HepG2 (cell line): ENCODE results near the gene SLC35F6. TPM values are rescaled to one million over a fixed set of nuclear protein-coding genes. Genes with fewer than 3 reads are reported as not detected.
A peak's percentile ranks its signal among the peaks of the same experiment; 100 is the strongest.

Experiments
- ATAC-seq: fragments of 200-7000 bp; cut with Tn5 transposase; 3 replicates; pipeline ENCODE4 v1.9.1; 2020; ENCODE audit warnings: mild to moderate bottlenecking, moderate library complexity
- BruUV-seq: library from RNA; stranded (reverse); fragments of 400-500 nt; replicated peaks from 2 replicates; lab custom pipeline; 2021; lab: Mats Ljungman, UMichigan
- CTCF ChIA-PET: fragments of 300-600 bp; formaldehyde crosslinking; extraction: SDS; loops from one replicate; lab custom pipeline; 2021; ENCODE audit warnings: low total read pairs, inconsistent platforms, low intra/inter-chr PET ratio; lab: Yijun Ruan, JAX
- POLR2A ChIA-PET: fragments of 350-600 bp; sonication (Branson Sonifier 250); formaldehyde crosslinking; loops from one replicate; lab custom pipeline; 2020; ENCODE audit warnings: antibody characterized with exemption, inconsistent platforms; lab: Yijun Ruan, JAX
- DNase-seq: peaks from one replicate; pipeline ENCODE4 v3.0.0-alpha.2; 2015; ENCODE audit warnings: low spot score
- FAIRE-seq: peaks from 3 replicates; lab custom pipeline; 2011; peaks lifted over from hg19 to GRCh38; lab: Jason Lieb, UNC
- H2AFZ ChIP-seq: one replicate; pipeline ENCODE4 v1.6.1; 2011; ENCODE audit warnings: low read length, inconsistent platforms
- H3K27ac ChIP-seq: fragments of 300-600 bp; 3 replicates; pipeline ENCODE4 v1.8.0; 2011; ENCODE audit warnings: mixed run types, mild to moderate bottlenecking, mixed read lengths, low read length, inconsistent platforms; ENCODE audit not compliant: insufficient read depth; ENCODE audit errors: extremely low read length
- H3K27me3 ChIP-seq, 2 experiments: fragments of 200-600 bp in 1 of 2; 2 replicates in 1 of 2; 3 replicates in 1 of 2; pipeline versions ENCODE4 v1.6.0 to v1.8.0; 2011; ENCODE audit warnings: low read length in 2 of 2, mild to moderate bottlenecking in 2 of 2, moderate library complexity in 2 of 2, inconsistent platforms in 1 of 2; ENCODE audit not compliant: insufficient read depth in 2 of 2, control insufficient read depth in 1 of 2
- H3K36me3 ChIP-seq, 2 experiments: fragments of 200-600 bp in 1 of 2; replicated peaks in 1 of 2; 2 replicates in 1 of 2; 3 replicates in 1 of 2; pipeline versions ENCODE4 v1.5.1 to v1.8.0; 2011; ENCODE audit warnings: low read length in 2 of 2, inconsistent platforms in 1 of 2; ENCODE audit not compliant: insufficient read depth in 2 of 2, control insufficient read depth in 1 of 2
- H3K4me1 ChIP-seq: 2 replicates; pipeline ENCODE4 v1.5.1; 2012; ENCODE audit warnings: low read length, inconsistent platforms; ENCODE audit not compliant: insufficient read depth
- H3K4me2 ChIP-seq: 2 replicates; pipeline ENCODE4 v1.6.0; 2011; ENCODE audit warnings: low read depth, low read length, inconsistent platforms
- H3K4me3 ChIP-seq, 3 experiments: fragments of 200-600 bp in 1 of 3; sonication (generic), shearing (Covaris generic) in 1 of 3; replicated peaks in 1 of 3; 2 replicates each; pipeline ENCODE4 v1.5.1; 2011 to 2016; ENCODE audit warnings: low read length in 3 of 3, inconsistent platforms in 2 of 3, low read depth in 2 of 3, mild to moderate bottlenecking in 2 of 3, control low read depth in 1 of 3, mixed read lengths in 1 of 3; ENCODE audit not compliant: insufficient read depth in 1 of 3
- H3K79me2 ChIP-seq: one replicate; pipeline ENCODE4 v1.6.1; 2011; ENCODE audit warnings: low read length, inconsistent platforms; ENCODE audit not compliant: insufficient read depth
- H3K9ac ChIP-seq: 2 replicates; pipeline ENCODE4 v1.6.0; 2011; ENCODE audit warnings: mild to moderate bottlenecking, low read depth, low read length, inconsistent platforms; ENCODE audit not compliant: insufficient read depth
- H3K9me3 ChIP-seq: 2 replicates; pipeline ENCODE4 v1.5.1; 2012; ENCODE audit warnings: mild to moderate bottlenecking, low read length
- H4K20me1 ChIP-seq: 2 replicates; pipeline ENCODE4 v1.6.0; 2011; ENCODE audit warnings: inconsistent platforms, mild to moderate bottlenecking, low read length, moderate library complexity; ENCODE audit not compliant: insufficient read depth
- ESRRA ChIP-seq: sonication (generic); formaldehyde crosslinking; IDR thresholded peaks from 2 replicates; pipeline ENCODE4 v1.5.1; 2020; ENCODE audit warnings: mild to moderate bottlenecking, low read depth, missing genetic modification reagents
- HOXA7 ChIP-seq: sonication (generic); formaldehyde crosslinking; IDR thresholded peaks from 2 replicates; pipeline ENCODE4 v1.8.1; 2022; ENCODE audit warnings: mild to moderate bottlenecking, missing genetic modification reagents, moderate library complexity
- KDM4B ChIP-seq: sonication (generic); formaldehyde crosslinking; IDR thresholded peaks from 2 replicates; pipeline ENCODE4 v1.4.0; 2020; ENCODE audit warnings: missing genetic modification reagents
- LBX2 ChIP-seq: sonication (generic); formaldehyde crosslinking; IDR thresholded peaks from 2 replicates; pipeline ENCODE4 v1.5.0; 2020; ENCODE audit warnings: missing genetic modification reagents, mild to moderate bottlenecking, borderline replicate concordance
- NFE2L2 ChIP-seq: fragments of 150-350 bp; IDR thresholded peaks from 2 replicates; pipeline ENCODE4 v1.6.1; 2014; ENCODE audit warnings: low read length
- SAFB2 ChIP-seq: sonication (generic); formaldehyde crosslinking; IDR thresholded peaks from 2 replicates; pipeline ENCODE4 v1.5.1; 2020; ENCODE audit warnings: missing genetic modification reagents, low read depth, mild to moderate bottlenecking, borderline replicate concordance
- ZFP36 ChIP-seq: fragments of 150-350 bp; IDR thresholded peaks from 2 replicates; pipeline ENCODE4 v1.6.1; 2018; ENCODE audit warnings: borderline replicate concordance, low read length, low read depth; ENCODE audit not compliant: partially characterized antibody
- ZNF83 ChIP-seq: sonication (generic); formaldehyde crosslinking; IDR thresholded peaks from 2 replicates; pipeline ENCODE4 v1.4.0; 2020; ENCODE audit warnings: missing genetic modification reagents, mild to moderate bottlenecking, borderline replicate concordance
- WGBS: methylation state at CpG from one replicate; pipeline ENCODE4 v1.1.6; 2017; ENCODE audit warnings: low lambda C conversion rate; 5-methylcytosine and 5-hydroxymethylcytosine counted together
- in situ Hi-C: cut with HindIII; loops from 2 replicates; pipeline ENCODE4 v1.10.0; 2017; ENCODE audit warnings: low pct_unique_long_range_greater_than_20kb; ENCODE audit not compliant: extremely low pct_ligation_motif_present
- intact Hi-C: fragments of 100-400 bp; cut with micrococcal nuclease; formaldehyde crosslinking; loops from one replicate; pipeline ENCODE4 v1.10.0; 2022; ENCODE audit not compliant: unreplicated experiment
- polyA plus RNA-seq, 8 experiments: library from polyadenylated mRNA; depleted of rRNA in 3 of 8; stranded (reverse) in 7 of 8; unstranded in 1 of 8; fragments of >200 nt; fragmentation: Illumina TruSeq in 4 of 8; extraction: Trizol in 4 of 8; gene quantifications; 2 replicates each; pipeline versions ENCODE4 v1.2.1 to v1.2.3, GENCODE V29; 2011 to 2016; ENCODE audit warnings: low read depth in 4 of 8, missing spikeins in 1 of 8, mixed read lengths in 1 of 8; ENCODE audit not compliant: insufficient read depth in 1 of 8
- total RNA-seq, 5 experiments: library from RNA; depleted of rRNA; stranded (reverse); fragments of >200 nt; fragmentation: Illumina TruSeq; extraction: Trizol; gene quantifications; 2 replicates each; pipeline ENCODE4 v1.2.3, GENCODE V29; 2016; ENCODE audit warnings: low read depth in 1 of 5

The SLC35F6 gene
- total and polyA plus RNA-seq, 2 of the 13 experiments (the other 11 are each of a cell fraction or from before 2014, with no cell fraction given), result 15.2 to 21.2 TPM

- Histone ChIP-seq H3K9me3 (no peaks in the 10 kb centered on the region), H3K79me2 (no peaks in the 10 kb centered on the region), H3K27me3 (peaks cover 0 to 63% of the 10 kb centered on the region in 2 experiments; a peak in 4 of 5 replicates), H3K4me1 (peaks cover 26% of the 10 kb centered on the region), H2AFZ (no peak overlapping the region), H3K4me3 (no peak overlapping the region), H3K4me2 (no peak overlapping the region), H3K9ac (no peak overlapping the region), H3K36me3 (no peaks in the 10 kb centered on the region), H3K27ac (no peak overlapping the region), H4K20me1 (no peaks in the 10 kb centered on the region)
- DNase-seq (no peak), FAIRE-seq (no peak), ATAC-seq (no peak)
- POLR2A ChIA-PET, result no interaction called here
- intact Hi-C loops, result no loop called here
- CTCF ChIA-PET, result no interaction called here
- in situ Hi-C loops, result no loop called here
- no TSS peak for BruUV-seq
- TF ChIP-seq ZNF83 (no peak), KDM4B (no peak), SAFB2 (CRISPR knock-in tag) (no peak), HOXA7 (CRISPR knock-in tag) (no peak), NFE2L2 (no peak), ESRRA (no peak)
- 37% methylated on average over 3 of the region's 5 CpGs for WGBS
Measured at GRCh38 chr2:26717362-26717761, 46.7 kb upstream of the SLC35F6 start.

- DNase-seq (no peak), ATAC-seq (no peak), FAIRE-seq (no peak)
- ChIA-PET POLR2A (no interaction called here), CTCF (no interaction called here)
- H3K4me3 ChIP-seq, result no peak overlapping the region
- no TSS peak for BruUV-seq
- in situ Hi-C loops, result no loop called here
- no peak overlapping the region for H3K27ac ChIP-seq
- H3K4me1 ChIP-seq, result peaks cover 34% of the 10 kb centered on the region
- intact Hi-C loops, result no loop called here
- H3K79me2 ChIP-seq, result no peaks in the 10 kb centered on the region
- WGBS, result 54% methylated on average over 6 of the region's 6 CpGs
- no peaks in the 10 kb centered on the region for H3K36me3 ChIP-seq
- no peaks in the 10 kb centered on the region for H3K9me3 ChIP-seq
- no peaks in the 10 kb centered on the region for H4K20me1 ChIP-seq
- no peak overlapping the region for H2AFZ ChIP-seq
- H3K4me2 ChIP-seq, result no peak overlapping the region
- peaks cover 3 to 67% of the 10 kb centered on the region in 2 experiments; a peak in 4 of 5 replicates for H3K27me3 ChIP-seq
- no peak overlapping the region for H3K9ac ChIP-seq
- no peak for TF ChIP-seq LBX2 (CRISPR knock-in tag)
- TF ChIP-seq ZFP36, result peak; percentile 86
Measured at GRCh38 chr2:26718949-26719686, 45.0 kb upstream of the SLC35F6 start.
